Cardiac septum (tissue), 1 donor: ENCODE results near the gene NUDT4. TPM values are rescaled to one million over a fixed set of nuclear protein-coding genes. Genes with fewer than 3 reads are reported as not detected.
"Not testable (repeated sequence)": the region's sequence is repeated elsewhere in the genome, so short reads cannot be mapped to it uniquely, and the experiment has no call there.

Source experiments
- DNase-seq: peaks from one replicate; pipeline ENCODE4 v3.0.0-alpha.2; 2020; ENCODE audit warnings: low spot score
- intact Hi-C: fragments of 100-400 bp; cut with DNase I; formaldehyde crosslinking; loops from one replicate; pipeline ENCODE4 v1.14.0; 2022
- total RNA-seq: library from RNA; stranded (reverse); fragmentation: NEBNext Ultra II Directional; extraction: Animal tissue kit (Norgen Biotek cat#: 25700); gene quantifications from one replicate; pipeline ENCODE4 v1.2.1, GENCODE V29; 2021
- donor health status: DM: no; HTN: no; CAD: no.

Gene NUDT4
- total RNA-seq, 1 donor from 2014 or later, result 116 TPM

GRCh38 chr12:93417967-93418480 lies 40.3 kb downstream of the NUDT4 start:
- no peak for DNase-seq
- intact Hi-C loops, result loop anchor here (5.0 kb wide), 1 partner anchor 431 kb away; no protein-coding TSS in a partner anchor

GRCh38 chr12:93419388-93420034 lies 41.8 kb downstream of the NUDT4 start:
- no peak for DNase-seq

GRCh38 chr12:93422050-93422449 lies 44.3 kb downstream of the NUDT4 start:
- intact Hi-C loops, result no loop called here
- DNase-seq, result no peak

More at GRCh38 chr12:93419388-93420034, 41.8 kb downstream of the NUDT4 start:
- intact Hi-C loops, result loop anchor here (5.0 kb wide), 1 partner anchor 432 kb away; no protein-coding TSS in a partner anchor

GRCh38 chr12:93425736-93426411 lies 48.1 kb downstream of the NUDT4 start:
- intact Hi-C loops, result no loop called here
- no peak for DNase-seq

GRCh38 chr12:93426412-93426805 lies 48.7 kb downstream of the NUDT4 start:
- intact Hi-C loops, result no loop called here
- no peak for DNase-seq

- no peak for DNase-seq
- intact Hi-C loops, result no loop called here
Observed at GRCh38 chr12:93427779-93428564, 50.2 kb downstream of the NUDT4 start.

GRCh38 chr12:93429448-93429847 lies 51.7 kb downstream of the NUDT4 start:
- no peak for DNase-seq
- intact Hi-C loops, result no loop called here

- DNase-seq, result no peak
- intact Hi-C loops, result no loop called here
Observed at GRCh38 chr12:93429852-93430251, 52.1 kb downstream of the NUDT4 start.

- intact Hi-C loops, result no loop called here
- DNase-seq, result no peak
Observed at GRCh38 chr12:93430280-93430679, 52.6 kb downstream of the NUDT4 start.

- DNase-seq, intact Hi-C loops: not testable (repeated sequence)
Observed at GRCh38 chr12:93432031-93432430, 54.3 kb downstream of the NUDT4 start.

- DNase-seq, result no peak
- intact Hi-C loops, result no loop called here
Observed at GRCh38 chr12:93434256-93434865, 56.6 kb downstream of the NUDT4 start.

GRCh38 chr12:93438266-93439050 lies 60.7 kb downstream of the NUDT4 start:
- DNase-seq, result no peak
- intact Hi-C loops, result no loop called here

GRCh38 chr12:93440043-93440835 lies 62.5 kb downstream of the NUDT4 start:
- intact Hi-C loops, result no loop called here
- DNase-seq, result no peak

- DNase-seq, result no peak
- intact Hi-C loops, result no loop called here
Observed at GRCh38 chr12:93441081-93441616, 63.4 kb downstream of the NUDT4 start.

- peak; percentile 97 for DNase-seq
- intact Hi-C loops, result no loop called here
Observed at GRCh38 chr12:93441617-93442410, 64.1 kb downstream of the NUDT4 start, which contains the start of gene UBE2N. Gene UBE2N, minus strand, starts transcription at chr12:93441947. Its CDS starts 63 bp downstream, at chr12:93441884.

GRCh38 chr12:93442411-93443340 lies 65.0 kb downstream of the NUDT4 start:
- intact Hi-C loops, result no loop called here
- DNase-seq, result no peak
